Measurements from ENCODE around the gene IER3.
"Not testable (repeated sequence)": the region's sequence is repeated elsewhere in the genome, so short reads cannot be mapped to it uniquely, and the experiment has no call there.

The IER3 gene

DNA sequence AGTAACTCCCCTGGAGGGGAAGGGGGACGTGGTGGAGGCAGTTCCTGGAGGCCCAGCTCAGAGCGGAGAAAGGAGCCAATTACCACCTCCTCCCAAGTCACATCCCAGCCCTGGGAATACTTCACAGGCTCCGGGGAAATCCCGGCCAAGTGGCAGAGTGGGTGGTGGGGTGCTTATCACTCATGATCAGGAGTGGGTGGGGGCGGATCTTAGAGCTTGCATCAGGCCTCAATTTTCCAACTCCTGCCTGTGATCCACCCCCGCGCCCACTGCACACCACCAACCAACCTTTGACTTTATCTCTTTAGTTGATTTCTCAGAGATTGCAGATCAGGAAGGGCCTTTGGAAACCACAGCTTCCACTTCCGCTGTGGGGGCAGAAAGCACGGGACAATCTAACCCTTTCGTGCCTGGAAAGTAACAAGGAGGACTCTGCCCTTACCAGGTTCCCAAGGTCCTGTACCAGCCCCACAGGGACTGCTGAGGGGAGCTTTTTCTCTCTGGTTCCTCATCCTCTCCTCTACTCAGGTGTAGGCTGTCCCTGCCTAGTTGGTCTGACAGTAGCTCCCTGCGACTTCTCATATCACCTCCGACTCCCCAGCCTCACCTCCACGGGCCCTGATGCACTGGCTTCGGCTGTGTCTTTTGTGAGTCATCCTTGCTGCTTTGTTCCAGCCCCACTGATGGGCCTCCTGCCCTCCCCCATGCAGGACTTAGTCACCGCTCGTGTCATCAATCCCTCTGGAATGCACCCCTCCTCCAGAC is 24.9 kb upstream of the IER3 start:
- DNase-seq (ENCODE audit: low read depth in 4 of 4, low spot score in 1 of 4), result peak; percentile 46 to 81 (median 60)

DNA sequence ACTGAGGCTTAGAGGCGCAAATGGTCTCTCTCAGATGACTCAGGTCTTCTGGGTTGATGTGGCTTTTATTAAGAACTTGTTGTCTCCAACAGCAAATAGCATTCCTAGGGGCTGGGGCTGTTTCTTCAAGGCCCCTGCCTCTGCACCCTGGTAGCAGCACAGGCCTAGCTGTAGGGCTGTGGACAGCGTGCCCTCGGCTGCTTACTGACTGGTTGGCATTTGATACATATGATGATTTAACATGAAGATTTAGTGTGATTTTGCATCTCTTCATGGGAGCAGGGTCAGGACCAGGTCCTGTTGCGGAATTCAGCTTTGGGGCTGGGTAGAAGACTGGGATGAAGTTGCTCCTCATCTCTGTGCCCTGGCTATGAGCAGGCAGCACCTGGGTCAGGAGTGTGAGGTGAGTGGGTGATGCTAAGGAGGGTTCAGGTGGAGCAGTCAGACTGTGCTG is 24.3 kb upstream of the IER3 start:
- no peak for DNase-seq (ENCODE audit: low read depth in 4 of 4, low spot score in 1 of 4)

DNA sequence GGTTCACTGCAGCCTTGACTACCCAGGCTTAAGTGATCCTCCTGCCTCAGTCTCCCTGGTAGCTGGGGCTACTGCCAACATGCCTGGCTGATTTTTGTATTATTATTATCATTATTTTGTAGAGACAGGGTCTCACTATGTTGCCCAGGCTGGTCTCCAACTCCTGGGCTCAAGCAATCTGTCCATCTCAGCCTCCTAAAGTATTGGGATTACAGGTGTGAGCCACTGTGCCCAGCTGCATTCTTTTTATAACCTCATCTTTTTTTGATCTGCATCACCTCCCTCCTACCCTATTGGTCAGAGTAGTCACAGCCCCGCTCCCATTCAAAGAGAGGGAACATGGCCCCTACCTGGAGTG is 23.6 kb upstream of the IER3 start:
- no peak for DNase-seq (ENCODE audit: low read depth in 4 of 4, low spot score in 1 of 4)

DNA sequence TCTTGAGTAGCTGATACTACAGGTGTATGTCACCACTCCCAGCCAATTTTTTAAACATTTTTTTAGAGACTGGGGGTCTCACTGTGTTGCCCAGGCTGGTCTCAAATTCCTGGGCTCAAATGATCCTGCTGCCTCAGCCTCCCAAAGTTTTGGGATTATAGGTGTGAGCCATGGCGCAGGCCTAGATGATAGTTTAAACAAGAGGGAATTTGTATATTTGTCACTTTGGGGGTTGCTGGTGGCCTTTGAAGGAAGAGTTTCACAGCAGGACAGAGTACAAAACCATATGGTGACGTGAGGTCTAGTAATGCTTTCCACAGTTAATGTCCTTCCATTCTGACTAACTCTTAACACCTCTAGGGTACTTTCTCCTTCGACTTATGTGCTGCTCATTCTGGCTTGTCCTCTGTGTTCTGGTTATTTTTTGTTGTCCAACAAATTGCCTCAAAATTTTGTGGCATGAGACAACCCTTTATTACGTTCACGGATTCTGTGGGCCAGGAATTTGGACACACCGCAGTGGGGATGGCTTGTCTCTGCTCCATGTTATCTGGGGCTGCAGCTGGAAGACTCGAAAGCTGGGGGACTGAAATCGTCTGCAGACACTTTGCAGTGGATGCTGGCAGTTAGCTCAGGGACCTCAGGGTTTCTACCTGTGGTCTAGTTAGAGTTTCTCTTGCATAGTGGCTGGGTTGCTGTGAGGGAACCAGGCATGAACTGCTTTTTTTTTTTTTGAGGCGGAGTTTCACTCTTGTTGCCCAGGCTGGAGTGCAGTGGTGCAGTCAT is 23.0 kb upstream of the IER3 start:
- DNase-seq (ENCODE audit: low read depth in 4 of 4, low spot score in 1 of 4), result no peak

DNA sequence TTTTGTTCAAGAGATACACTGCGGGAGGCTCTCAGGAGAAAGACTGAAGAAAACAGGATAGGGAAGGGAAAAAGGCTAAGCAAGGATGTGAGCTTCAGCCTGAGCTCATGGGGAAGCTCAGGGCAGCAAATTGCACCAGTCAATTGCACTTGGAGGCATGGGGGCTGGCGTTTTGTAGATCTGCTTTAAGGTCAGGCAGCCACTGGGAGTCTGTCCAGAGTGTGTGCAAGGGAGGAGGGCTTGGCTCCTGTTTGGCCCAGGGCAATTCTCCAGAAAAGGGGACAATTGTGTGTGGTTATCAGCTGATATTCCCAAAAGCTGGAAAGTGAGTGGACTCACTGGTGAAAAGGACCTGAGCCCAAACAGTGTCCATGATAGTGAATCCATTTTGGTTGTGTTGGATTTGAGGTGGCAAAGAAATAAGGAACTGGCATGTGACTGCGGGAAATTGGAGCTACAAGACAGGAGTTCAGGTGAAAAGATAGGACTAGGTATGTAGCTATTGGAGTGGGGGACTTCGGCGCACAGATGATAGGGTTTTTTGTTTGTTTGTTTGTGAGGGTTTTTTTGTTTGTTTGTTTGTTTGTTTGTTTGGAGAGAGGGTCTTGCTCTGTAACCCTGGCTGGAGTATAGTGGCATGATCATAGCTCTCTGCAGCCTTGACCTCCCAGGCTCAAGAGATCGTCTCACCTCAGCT is 22.3 kb upstream of the IER3 start:
- DNase-seq (ENCODE audit: low read depth in 4 of 4, low spot score in 1 of 4), result no peak

DNA sequence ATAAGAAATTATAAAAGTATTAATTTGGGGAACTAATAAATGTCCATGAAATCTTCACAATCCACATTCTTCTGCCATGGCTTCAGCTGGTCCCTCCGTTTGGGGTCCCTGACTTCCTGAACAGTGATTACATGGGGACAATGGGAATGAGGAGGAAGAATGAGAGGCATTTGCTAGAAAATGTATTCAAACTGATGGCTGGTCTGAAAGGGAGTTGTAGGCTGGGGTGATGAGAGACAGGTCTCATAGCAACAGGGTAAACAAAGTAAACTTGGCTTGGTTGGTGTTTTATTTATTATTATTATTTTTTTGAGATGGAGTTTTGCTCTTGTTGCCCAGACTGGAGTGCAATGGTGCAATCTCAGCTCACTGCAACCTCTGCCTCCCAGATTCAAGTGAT is 21.1 kb upstream of the IER3 start:
- not testable (repeated sequence) for DNase-seq (ENCODE audit: low read depth in 4 of 4, low spot score in 1 of 4)

DNA sequence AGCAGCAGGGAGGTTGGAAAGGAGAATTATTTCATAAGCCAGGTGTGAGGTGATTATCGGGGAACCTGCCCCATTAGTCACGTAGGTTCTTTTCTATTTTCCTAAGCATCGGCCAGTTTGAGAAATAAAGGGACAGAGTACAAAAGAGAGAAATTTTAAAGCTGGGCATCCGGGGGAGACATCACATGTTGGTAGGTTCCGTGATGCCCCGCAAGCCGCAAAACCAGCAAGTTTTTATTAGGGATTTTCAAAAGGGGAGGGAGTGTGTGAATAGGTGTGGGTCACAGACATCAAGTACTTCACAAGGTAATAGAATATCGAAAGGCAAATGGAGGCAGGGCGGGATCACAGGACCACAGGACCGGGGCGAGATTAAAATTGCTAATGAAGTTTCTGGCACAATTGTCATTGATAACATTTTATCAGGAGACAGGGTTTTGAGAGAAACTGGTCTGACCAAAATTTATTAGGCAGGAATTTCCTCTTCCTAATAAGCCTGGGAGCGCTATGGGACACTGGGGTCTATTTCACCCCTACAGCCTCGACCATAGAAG is 20.2 kb upstream of the IER3 start:
- not testable (repeated sequence) for DNase-seq (ENCODE audit: low read depth in 4 of 4, low spot score in 1 of 4)

DNA sequence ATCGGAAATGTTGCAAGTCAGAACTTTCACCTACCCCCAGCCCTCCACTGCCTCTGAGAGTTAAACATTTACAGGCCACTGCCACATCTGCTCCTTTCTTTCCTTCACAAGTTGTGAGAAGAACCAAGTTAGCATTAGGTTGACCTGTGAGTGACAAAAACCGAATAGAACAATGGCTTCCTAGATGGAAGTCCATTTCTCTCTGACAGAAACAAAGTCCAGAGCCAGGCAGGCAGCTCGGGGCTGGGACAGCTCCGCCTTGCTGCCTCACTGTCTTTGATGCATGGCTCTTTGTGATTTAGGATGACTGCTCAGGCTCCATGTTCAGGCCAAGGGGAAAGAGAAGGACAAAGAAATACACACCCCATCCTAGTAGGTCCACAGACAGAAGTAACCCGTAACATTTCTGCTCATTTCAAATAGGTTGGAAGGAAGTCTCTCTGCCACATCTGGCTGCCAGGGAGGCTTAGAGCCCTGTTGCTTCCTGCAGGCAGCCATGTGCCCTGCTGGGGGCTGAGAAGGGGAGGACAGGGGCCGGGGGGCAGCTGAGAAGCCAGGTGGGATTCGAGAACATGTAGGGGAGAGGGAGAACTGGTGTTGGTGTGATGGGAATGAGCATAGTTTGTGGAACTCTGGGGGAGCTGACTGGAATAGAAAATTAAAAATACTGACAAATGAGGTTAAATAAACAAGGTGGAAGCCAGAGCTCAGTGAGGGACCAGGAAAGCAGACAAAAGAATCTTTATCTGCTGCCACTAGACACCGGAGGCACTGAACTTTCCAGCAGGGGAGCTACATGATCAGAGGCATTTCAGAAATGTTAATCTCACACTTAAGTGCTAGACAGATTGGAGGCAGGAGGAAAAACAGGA is 19.5 kb upstream of the IER3 start:
- no peak for DNase-seq (ENCODE audit: low read depth in 4 of 4, low spot score in 1 of 4)

DNA sequence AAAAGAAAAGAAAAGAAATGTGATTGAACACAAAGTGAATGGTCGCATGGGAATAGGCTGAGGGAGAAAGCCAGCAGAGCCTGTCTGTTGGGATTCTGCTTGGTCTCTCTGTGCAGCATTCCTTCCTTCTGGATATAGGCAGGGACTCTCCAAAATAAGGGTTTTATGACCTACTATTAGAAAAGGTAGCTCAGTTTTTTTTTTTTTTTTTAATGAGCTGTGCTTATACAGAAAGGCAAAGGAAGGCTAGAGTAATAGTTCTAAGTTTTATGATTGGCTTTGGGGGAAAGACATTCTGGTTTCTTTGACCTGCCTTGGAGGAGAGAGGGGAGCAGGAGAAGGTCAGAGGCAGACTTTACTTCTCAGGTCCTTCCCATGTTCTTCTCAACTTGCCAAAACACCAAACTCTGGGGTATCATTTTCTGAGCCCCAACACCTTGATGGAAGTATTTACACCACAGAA is 18.8 kb upstream of the IER3 start:
- DNase-seq (ENCODE audit: low read depth in 4 of 4, low spot score in 1 of 4), result no peak

DNA sequence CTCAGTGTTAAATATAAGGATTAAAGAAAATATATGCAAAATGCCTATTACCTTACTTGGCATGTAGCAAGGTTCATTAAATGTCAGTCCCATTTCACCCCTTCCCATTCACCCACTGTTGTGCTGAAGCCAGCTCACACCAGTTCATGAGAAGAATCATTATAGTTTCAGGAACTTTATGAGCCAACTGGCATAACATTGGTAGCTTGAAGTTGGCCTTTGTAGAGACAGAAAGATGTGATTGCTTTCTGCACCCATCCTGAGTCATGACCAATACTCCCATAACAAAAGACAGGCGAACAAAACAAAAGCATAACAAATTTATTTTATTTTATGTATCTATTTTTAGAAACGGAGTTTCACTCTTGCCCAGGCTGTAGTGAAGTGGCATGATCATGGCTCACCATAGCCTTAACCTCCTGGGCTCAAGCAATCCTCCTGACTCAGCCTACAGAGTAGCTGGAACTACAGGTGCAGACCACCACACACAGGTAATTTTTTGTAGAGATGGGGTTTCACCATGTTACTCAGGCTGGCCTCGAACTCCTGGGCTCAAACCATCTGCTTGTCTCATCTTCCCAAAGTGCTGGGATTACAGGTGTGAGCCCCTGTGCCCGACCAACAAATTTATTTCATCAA is 17.6 kb upstream of the IER3 start:
- no peak for DNase-seq (ENCODE audit: low read depth in 4 of 4, low spot score in 1 of 4)

DNA sequence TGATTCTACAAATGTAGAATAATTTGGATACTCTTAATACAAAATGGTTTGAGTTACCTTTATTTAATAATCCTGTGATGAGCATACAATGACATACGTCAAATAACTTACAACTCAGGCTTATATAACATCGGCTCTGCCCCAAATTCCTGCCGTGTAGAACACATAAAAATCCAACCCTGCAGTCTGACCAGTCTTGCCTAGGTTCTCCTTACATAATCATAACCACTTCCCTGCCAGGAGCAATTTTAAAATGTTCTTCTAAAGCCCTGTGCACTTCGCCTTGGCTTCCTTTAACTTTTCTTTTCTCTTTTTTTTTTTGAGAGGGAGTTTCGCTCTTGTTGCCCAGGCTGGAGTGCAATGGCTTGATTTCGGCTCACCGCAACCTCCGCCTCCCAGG is 16.2 kb upstream of the IER3 start:
- DNase-seq (ENCODE audit: low read depth in 4 of 4, low spot score in 1 of 4), result no peak

DNA sequence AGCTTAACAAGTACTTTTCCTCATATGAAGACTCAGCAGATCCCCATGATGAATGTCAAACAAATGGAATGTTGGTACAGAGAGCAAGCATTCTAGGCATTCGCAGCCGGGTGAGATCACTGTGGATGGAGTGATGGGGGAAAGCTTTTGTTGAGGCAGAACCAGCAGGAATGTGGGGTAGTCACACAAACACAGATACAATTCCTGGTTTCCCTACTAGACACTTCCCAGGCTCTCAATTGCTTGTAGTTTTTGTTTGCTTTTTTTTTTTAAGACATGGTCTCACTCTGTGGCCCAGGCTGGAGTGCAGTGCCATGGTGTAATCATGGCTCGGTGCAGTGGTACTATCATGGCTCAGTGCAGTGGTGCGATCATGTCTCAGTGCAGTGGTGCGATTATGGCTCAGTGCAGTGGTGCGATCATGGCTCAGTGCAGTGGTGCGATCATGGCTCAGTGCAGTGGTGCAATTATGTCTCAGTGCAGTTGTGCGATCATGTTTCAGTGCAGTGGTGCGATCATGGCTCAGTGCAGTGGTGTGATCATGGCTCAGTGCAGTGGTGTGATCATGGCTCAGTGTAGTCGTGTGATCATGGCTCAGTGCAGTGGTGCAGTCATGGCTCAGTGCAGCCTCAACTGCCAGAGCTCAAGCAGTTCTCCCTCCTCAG is 15.4 kb upstream of the IER3 start:
- DNase-seq (ENCODE audit: low read depth in 4 of 4, low spot score in 1 of 4), result no peak

DNA sequence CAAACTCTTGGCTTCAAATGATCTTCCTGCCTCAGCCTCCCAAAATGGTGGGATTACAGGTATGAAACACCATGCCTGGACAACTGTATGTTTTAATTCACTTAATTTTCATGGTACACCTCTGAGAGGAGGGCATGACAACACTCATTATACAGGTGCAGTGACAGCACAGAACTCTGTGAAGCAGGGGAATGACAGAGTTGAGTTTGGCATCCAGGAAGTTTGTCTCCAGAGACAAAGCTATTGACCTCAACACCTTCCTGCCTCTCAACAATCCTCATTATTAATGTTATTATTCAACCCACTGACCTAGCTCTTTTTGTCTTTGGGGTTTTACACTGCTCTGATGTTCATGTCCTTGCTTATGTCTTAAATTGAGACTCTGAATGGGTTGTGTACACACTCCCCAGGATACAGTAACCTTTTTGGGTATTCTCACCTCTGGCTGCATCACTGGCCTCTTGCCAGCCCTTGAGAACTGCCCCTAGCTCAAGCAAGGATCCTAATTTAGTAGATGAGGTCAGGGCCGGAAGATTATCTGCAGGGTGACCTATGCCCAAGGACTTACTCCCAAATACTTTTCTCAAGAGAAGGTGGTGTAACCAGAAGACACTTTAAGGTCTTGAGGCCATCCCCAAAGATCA is 13.0 kb upstream of the IER3 start:
- no peak for DNase-seq (ENCODE audit: low read depth in 4 of 4, low spot score in 1 of 4)

DNA sequence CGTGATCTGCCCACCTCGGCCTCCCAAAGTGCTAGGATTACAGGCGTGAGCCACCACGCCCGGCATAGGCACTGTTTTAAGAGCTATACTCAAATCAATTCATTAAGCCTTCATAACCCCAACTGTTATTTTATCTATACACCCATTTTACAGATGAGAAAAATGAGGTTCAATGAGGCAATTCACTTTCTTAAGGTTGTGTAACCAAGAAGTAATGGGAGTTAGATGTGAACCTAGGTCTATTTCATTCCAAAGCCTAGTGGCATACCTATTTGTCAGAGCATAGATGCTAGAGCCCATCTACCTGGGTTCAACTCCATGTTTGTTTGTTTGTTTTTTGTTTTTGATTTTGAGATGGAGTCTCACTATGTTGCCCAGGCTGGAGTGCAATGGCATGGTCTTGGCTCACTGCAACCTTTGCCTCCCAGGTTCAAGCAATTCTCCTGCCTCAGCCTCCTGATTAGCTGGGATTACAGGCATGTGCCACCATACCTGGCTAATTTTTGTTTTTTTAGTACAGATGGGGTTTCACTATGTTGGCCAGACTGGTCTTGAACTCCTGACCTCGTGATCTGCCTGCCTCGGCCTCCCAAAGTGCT is 12.2 kb upstream of the IER3 start:
- DNase-seq (ENCODE audit: low read depth in 4 of 4, low spot score in 1 of 4), result not testable (repeated sequence)

DNA sequence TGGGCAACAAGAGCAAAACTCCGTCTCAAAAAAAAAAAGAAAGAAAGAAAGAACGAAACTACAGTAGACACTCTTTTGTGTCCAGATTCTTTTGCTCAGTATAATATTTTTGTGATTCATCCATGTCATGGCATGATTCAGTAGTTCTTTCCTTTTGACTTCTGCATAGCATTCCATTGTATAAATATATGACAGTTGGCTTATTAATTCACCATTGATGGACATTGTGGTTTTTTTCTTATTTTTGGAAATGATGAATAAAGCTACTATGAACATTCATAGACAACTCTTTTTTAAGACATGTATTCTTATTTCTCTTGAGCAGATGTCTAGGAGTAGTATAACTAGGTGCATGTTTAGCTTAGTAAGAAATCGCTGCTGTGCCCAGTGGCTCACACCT is 10.3 kb upstream of the IER3 start:
- DNase-seq (ENCODE audit: low read depth in 4 of 4, low spot score in 1 of 4), result no peak

DNA sequence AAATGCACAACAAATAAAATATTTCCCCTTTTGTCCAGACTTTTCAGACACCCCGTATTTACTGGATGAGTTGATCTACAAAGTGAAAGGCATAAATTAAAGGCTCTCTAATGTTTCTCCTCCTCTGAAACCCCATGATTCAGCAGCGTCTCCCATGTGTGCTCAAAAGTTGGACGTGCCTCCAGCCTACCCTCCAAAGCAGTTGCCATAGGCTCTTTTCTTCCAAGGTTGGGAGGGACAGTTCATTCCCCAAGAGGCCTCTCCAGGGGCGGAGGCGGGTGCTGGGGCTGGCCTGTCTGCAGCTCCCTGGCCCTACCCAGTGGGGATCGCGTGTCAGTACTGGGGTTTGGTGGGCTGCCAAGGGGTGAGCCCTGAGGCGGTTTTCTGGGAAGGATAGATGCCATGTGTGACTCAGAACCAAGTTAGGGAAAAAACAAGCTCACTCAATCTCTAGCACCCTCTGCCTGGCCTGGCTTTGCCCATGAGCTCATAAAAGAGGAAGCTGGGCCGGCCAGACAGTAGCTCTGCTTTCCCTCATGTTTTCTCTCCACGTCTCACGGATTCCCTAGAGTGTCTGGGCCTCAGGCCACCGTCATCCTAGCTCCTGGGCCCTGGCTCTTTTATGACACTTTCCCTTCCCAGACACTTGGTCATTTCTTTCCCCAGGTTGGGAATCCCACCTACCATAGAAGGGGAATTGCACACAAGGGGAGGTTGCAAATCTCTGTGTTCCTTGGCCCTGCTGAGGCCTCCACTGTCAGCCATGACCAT is 8.0 kb upstream of the IER3 start:
- no peak for DNase-seq (ENCODE audit: low read depth in 4 of 4, low spot score in 1 of 4)

DNA sequence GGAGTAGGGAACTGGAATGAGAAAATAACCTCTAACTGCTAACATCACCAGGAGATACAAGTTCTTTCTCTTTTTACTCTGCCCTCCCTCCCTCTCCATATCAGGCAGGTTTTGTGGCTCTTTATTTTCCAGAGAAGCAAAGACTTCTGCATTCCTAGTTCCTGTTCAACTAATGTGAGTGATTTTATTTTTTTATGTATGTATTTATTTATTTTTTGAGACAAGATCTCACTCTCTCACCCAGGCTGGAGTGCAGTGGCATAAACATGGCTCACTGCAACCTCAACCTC is 6.0 kb upstream of the IER3 start:
- no peak for DNase-seq (ENCODE audit: low read depth in 4 of 4, low spot score in 1 of 4)

Measured in stimulated activated CD4-positive, alpha-beta T cell treated with anti-CD3 and anti-CD28 coated beads, Interleukin-1b, Interleukin-23, amount 100 ng/mL, for 24 hours (primary cell).